Measurements from ENCODE around the gene PLXDC1. TPM values are rescaled to one million over a fixed set of nuclear protein-coding genes. Genes with fewer than 3 reads are reported as not detected.

PLXDC1 gene
- total RNA-seq, 1 experiment from 2014 or later: 2.0 TPM

DNA sequence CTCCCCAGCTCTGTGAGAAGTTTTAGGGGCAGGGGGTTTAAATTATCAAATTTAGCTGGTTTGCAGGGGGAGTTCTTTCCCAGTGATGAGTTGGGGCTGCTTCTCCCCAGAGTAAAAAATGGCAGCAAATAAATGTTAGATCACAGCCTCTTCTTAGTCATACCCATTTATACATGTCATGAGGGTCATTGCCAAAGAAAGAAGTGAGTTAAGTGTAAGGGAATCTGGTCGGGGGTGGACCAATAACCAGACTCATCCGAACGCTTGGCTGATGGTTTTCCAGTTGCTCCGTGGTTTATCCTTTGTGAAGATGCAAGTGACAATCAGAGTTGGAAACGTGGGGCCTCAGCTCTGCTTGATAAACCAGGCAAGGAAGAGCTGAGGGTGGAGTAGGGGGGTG is 87.1 kb downstream of the PLXDC1 start:
- no peaks in the 10 kb centered on the region for H3K36me3 Mint-ChIP-seq (ENCODE audit: insufficient read depth in 1 of 3, low read depth in 3 of 3)
- H3K4me2 ChIP-seq (ENCODE audit: insufficient read depth, insufficient read length, low read length): no peak overlapping the region
- no peak for TF ChIP-seq CTCF (conservative IDR thresholded peaks at IDR 0.05)

More for the DNA sequence above, 87.1 kb downstream of the PLXDC1 start:
- Histone ChIP-seq H3K18ac (ENCODE audit: insufficient read length, low read depth, low read length) (no peak overlapping the region), H4K8ac (replicated peaks; ENCODE audit: insufficient read length, low read depth, low read length) (no peak overlapping the region), H3K79me1 (ENCODE audit: insufficient read depth, low read depth, low read length, poor library complexity, severe bottlenecking) (no peaks in the 10 kb centered on the region), H3K4ac (ENCODE audit: low read depth, low read length) (no peak overlapping the region), H2BK15ac (ENCODE audit: low read depth, low read length) (no peak overlapping the region), H3K9ac (ENCODE audit: extremely low read depth, insufficient read length, low read length) (no peak overlapping the region), H4K5ac (ENCODE audit: insufficient read length, low read depth, low read length) (no peak overlapping the region), H2AFZ (ENCODE audit: low read length) (no peak overlapping the region), H3K27me3 (ENCODE audit: insufficient read depth, low read length) (no peaks in the 10 kb centered on the region), H3K56ac (ENCODE audit: insufficient read length, low read depth, low read length) (no peak overlapping the region), H3T11ph (ENCODE audit: low read length) (no peak overlapping the region), H3K14ac (ENCODE audit: insufficient read depth, low read length) (no peak overlapping the region), H3K27ac (ENCODE audit: insufficient read length, low read depth, low read length) (no peak overlapping the region), H2AK5ac (ENCODE audit: insufficient read length, low read length) (no peak overlapping the region), H3K9me3 (ENCODE audit: control insufficient read depth, low read depth, low read length) (no peaks in the 10 kb centered on the region), H2BK120ac (ENCODE audit: low read depth, low read length, poor library complexity, severe bottlenecking) (no peak overlapping the region), H4K20me1 (ENCODE audit: control insufficient read depth, insufficient read depth, insufficient read length) (no peaks in the 10 kb centered on the region), H2BK5ac (ENCODE audit: insufficient read length, low read length) (no peak overlapping the region), H3K23ac (ENCODE audit: insufficient read length, low read depth, low read length) (no peak overlapping the region), H2BK20ac (ENCODE audit: low read depth, low read length, poor library complexity, severe bottlenecking) (no peak overlapping the region), H2BK12ac (ENCODE audit: insufficient read length, low read depth, low read length) (no peak overlapping the region), H3K23me2 (ENCODE audit: insufficient read length, low read depth, low read length, poor library complexity, severe bottlenecking) (no peaks in the 10 kb centered on the region), H3K4me1 (ENCODE audit: insufficient read depth, low read length) (peaks cover 9% of the 10 kb centered on the region; the same call in 1 of the 2 replicates), H3K79me2 (ENCODE audit: insufficient read depth, low read length) (no peaks in the 10 kb centered on the region), H4K91ac (ENCODE audit: insufficient read length, low read depth, low read length) (no peak overlapping the region)
- no peak for DNase-seq
- H3K27me3 Mint-ChIP-seq (ENCODE audit: low read depth): no peaks in the 10 kb centered on the region; the same call in 1 of the 2 replicates
- peaks cover 25 to 27% of the 10 kb centered on the region in 2 experiments for H3K4me1 Mint-ChIP-seq
- H3K9me3 Mint-ChIP-seq: no peaks in the 10 kb centered on the region
- no CpG with 5 or more reads among the region's 5 CpGs for WGBS (ENCODE audit: extremely low coverage, insufficient read length, low lambda C conversion rate)
- H3K27ac Mint-ChIP-seq: 0 out of 7 replicates have a peak overlapping the region, but pooled peaks of 1 of the 3 experiments have one; percentile 45
- no peak overlapping the region for H3K4me3 Mint-ChIP-seq
